HG03342 (cell line): Measurements from ENCODE around the gene ADAM10.

Experiments used
- ATAC-seq: cut with Tn5 transposase; IDR thresholded peaks from one replicate; pipeline ENCODE4 v1.9.1; 2021; ENCODE audit warnings: mild to moderate bottlenecking, moderate library complexity; ENCODE audit not compliant: unreplicated experiment

ADAM10 gene

DNA sequence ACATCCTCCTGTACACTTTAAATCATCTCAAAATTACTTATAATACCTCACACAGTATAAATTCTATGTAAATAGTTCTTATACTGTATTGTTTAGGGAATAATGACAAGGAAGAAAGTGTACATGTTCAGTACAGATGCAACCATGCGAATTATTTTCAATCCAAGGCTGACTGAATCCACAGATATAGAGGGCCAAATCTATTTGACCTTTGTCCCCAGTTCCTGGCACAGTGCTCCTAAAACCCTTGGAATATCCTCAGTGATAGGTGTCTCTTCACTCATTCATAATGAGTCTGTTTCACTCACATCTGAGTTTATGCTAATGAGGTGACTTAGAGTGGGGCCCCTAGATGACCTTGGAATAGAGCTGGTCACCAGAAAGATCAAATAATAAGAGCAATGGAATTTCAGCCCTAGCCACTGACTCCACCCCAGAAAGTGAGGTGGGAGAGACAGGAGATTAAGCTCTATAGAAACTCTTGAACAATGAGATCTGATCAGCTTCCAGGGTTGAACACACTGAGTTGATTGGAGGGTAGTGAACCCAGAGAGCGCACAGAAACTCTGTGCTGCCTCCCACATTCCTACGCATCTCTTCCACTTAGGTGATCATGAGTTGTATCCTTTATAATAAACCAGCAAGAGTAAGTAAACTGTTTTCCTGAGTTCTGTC is 65.3 kb downstream of the ADAM10 start:
- no peak for ATAC-seq

DNA sequence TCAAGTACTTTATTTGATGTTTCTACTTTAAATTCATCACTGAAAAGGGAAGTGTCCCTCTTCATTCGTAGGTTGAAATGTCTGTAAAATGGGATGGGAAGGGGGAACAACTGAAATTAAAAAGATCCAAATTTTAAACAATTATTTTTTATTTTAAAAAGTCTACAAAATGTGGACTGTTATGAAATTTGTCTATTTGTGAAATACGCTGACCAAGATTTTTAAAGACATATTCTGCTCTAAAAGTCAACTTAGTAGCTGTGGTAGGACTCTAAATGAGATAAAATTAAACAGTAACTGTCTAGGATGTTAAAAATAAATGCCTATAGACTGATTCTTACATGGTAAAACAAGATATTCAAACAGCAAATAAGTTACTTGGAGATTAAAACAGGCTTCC is 67.3 kb downstream of the ADAM10 start:
- no peak for ATAC-seq

DNA sequence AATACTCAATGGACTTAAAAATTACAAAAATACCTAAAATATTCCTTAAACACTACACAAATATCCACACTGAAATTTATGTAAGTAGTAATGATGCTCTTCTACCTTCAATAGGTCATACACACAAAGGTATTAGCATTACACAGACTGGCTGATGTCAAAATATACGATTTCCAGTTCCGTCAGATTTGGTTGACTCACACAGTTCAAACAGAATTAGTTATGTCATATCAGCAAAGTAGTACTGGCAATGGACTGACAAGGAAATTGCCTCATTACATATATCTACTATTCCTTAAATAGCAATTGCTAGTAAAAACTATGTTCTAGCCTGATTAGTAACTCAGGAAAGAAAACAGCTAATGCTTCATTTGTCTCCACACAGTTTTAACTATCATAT is 70.8 kb downstream of the ADAM10 start:
- no peak for ATAC-seq

DNA sequence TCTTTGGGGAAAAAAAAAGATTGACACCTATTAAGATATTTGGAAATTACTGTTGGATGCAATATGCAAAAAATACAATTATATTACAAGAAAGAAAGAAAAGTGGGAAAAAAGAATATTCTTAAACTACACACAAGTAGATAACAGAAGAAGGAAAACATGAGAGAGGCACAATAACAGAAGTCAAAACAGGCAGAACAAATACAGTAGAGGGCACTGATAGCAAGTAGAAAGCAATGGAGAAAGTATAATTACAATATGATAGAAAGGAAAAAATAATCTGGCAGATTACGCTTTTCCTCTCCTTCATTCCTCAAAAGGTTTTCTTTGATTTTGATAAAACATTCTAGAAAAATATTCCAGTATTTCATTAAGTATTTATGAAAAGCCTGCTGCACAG is 72.1 kb downstream of the ADAM10 start:
- no peak for ATAC-seq

DNA sequence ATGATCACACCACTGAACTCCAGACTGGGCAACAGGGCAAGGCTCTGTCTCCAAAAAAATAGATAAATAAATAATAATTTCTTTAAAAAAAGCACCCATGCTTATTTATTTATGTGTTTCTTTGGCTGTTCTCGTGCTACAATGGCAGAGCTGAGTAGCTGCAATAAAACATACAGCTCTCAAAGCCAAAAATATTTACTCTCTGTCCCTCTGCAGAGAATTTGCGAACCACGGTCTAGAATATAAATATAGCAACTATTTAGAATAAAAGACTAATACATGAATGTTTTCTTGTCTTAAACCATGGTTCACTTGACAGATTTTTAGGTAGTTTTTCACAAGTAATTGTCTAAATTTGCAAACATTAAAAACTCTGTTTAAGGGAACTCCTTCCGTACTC is 72.7 kb downstream of the ADAM10 start:
- no peak for ATAC-seq

DNA sequence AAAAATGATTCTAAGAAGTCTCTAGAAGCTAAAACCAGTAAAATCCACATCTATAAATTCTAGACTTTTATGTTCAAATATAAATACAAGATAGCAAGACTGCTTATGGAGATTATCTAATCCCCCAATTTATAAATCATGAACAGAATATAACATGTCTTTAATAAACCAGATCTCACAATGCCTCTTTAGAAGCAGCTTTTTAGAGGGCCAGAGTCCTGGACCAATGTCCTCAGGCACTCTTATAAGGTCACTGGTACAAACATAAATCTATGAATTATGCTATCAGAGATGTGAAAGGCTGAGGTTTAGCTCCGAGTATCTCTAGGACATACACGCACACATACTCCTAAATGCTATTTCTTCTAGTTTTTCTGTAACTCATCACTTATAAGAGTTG is 78.3 kb downstream of the ADAM10 start:
- no peak for ATAC-seq

DNA sequence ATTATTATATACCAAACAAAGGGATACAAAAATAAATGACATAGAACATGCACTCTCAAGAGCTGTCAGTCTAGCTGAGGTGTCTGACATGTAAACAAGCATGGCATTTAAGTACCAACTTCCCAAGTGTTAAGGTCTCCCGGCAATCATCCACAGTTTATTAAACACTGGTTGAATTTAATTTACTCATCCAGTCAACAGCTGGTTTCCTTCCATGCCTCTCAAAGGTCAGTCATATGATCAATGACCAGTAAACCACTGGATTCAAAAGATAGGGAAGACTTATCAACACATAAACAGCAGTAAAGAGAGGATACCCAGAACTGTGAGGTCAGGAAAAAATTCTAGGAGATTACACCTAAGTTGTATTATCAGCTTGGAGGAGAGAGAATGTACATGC is 80.4 kb downstream of the ADAM10 start:
- no peak for ATAC-seq

DNA sequence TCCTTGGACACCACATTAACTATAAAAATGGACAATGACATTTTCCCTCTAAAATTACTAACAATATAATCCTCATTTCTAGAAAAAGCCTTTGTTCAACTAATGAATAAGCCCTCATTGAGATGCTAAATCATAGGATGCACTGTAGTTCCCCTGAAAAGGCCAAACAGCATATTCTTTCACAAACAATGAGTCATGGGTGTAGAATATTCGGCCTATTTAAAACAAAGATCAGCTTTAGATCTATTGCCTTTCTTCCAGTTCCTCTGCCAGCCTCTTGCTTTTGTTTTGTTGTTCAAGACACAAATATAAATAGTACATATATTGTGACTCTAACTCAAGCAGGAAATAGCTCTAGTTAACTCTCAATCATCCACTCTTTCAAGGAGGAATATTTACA is 82.5 kb downstream of the ADAM10 start:
- no peak for ATAC-seq

DNA sequence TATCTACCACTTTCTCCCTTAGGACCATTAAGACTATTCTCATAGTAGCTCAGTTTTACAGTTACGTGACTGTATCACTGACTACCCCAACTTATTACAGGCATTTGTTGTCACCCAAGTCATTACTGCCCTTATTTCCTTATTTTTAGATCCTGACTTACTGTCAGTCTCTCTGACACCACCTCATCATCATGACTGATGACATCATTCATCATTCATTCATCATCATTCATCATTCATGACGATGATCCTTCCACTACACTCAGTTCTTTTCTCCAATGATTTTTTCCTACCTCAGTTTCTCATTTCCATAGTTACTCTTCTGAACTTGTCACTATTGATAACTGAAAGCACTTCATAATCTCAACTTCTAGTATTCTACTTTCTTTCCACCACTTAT is 83.8 kb downstream of the ADAM10 start:
- no peak for ATAC-seq

DNA sequence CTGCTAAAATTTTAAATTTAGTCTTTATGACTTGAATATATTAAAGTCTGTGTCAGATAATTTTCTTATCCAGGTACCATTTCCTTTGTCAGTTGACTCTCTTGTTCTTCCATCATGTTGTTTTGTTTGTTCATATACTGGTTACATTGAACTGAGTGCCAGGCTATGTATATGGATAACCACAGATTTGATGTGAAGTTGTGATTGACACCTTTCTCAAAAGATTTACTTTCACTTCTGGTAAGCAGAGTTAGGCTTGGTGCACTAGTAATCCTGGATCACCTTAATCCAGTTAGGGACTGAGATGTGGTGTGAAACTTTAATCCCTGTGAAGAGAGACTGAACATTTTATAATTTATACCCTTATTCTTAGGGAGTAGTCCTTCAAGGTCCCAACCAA is 99.4 kb downstream of the ADAM10 start:
- ATAC-seq, result no peak

DNA sequence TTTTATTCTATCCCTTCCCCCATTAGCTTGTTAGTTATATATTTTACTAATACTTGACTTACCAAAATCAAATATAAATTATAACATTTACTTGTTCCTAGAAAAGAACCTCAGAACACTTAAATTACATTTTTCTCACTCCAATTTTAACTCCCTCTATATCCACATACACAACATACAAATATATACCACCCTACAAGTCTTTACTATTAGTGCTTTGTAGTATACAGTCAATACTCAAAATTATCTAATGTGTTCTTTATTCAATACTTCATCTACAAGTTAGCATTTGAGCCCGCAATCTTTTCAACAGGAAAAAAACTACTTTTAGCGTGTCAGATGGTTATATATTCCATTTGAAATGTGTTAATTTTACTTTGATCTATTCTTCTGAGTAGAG is 100.3 kb downstream of the ADAM10 start:
- no peak for ATAC-seq

DNA sequence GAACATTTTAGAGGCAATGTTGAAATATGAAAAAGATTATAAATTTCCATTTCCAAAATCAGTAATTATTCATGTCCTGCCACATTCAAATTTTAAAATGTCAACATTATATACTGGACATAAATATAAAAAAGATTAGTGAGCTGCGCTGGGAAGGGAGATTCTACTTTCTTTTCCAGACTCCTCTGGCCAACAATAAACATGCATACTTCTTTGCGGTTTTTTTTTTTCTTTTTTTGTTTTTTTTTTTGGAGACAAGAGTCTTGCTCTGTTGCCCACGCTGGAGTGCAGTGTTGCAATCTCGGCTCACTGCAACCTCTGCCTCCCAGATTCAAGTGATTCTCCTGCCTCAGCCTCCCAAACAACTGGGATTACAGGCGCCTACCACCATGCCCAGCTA is 105.5 kb downstream of the ADAM10 start:
- ATAC-seq, result no peak

DNA sequence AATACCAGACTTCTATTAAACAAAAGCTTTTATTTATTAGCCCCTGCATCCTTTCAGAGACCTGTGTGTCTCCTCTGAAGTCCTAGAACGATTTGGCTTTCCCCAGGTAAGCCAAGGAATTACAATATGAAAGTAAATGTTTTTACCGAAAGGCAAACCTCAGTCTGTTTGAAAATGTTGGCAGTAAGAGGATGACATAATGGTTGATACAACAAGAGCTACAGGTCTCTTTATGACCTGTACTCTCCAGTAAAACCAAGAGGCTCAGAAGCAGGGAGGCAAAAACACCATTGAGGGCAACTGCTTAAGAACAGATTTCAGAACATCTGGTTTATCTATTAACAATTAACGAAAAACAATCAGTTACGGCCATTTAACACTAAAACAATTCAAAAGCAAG is 107.8 kb downstream of the ADAM10 start:
- ATAC-seq, result no peak

DNA sequence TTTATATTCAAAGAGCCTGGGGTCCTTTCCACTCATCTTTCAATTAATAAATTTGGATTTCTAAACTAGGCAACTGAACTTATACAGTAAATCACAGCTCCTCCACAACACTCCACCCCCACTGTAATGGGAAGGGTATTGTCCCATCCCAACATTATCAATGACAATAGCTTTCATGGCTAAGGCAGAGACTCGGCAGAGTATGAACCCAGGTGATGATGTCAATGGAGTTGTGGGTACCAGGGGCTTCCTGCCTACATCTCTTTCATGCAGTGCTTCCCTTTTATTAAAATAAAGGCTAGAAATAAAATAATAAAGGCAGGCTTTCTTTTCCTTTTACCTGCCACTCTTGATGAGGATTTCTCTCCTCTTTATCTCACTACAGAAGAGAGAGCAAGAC is 109.5 kb downstream of the ADAM10 start:
- no peak for ATAC-seq

DNA sequence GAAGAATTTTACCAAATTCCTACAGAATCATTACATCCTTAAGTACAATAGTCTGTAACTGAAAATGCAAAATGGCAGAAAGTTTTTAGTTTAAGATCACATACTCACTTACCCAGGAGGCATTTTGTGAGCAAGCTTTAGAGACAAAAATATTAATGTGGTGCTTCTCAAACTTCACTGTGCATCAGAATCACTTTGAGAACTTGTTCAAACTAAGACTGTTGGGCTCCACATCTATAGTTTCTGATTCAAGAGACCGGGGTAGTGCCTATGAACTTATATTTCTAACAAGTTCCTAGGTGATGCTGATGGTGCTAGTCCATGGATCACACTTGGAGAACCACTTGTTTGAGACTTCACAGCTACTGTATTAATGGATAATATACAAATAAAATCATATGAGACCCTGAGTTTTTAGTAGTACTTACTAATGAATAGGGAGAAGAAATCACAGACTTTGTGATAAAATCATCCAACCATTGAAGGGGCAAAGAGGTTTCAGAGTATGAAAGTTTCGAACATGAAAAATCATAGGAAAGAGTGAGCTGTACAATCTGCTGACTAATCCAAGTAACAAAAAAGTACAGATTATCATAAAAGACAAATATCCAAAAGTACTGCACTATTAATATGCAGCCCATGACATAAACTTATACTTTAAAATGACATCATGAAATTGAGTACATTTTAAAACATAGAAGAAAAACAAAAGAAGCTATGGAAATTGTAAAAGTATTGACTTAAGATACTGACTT is 110.3 kb downstream of the ADAM10 start:
- ATAC-seq, result no peak

DNA sequence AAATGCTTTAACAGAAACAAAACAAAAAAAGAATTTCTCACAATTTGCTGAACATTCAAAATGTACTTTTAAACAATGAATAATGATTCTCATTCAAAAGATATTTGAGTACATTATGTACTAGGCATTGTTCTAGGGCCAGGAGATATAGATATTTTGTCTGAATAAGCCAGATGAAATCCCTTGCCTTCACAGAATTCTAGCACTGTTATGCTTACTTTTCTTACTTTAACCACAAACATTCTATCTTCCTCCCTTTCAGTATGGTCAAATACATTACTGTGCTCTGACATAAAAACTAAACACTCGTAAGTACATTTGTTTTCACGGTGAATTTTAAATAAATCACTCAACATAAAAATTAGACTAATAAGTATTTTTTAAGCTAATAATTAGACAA is 116.7 kb downstream of the ADAM10 start:
- ATAC-seq, result no peak

DNA sequence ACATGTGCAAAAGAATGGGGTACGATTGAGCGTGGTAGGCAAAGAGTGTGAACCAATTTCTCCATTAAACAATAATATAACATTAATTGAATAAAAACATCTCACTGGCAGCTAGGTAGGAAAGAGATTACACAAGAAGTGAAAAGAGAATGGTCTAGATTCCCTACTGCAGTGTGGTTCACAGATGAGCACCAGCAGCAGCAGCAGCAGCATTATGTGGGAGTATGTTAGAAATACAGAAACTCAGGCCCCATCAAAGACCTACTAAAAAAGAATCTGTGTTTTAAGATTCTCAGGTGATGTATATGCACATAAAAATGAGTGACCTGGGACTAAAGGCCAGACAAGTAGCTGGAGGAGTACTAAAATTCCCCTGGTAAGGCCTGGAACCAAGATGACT is 118.2 kb downstream of the ADAM10 start:
- no peak for ATAC-seq

DNA sequence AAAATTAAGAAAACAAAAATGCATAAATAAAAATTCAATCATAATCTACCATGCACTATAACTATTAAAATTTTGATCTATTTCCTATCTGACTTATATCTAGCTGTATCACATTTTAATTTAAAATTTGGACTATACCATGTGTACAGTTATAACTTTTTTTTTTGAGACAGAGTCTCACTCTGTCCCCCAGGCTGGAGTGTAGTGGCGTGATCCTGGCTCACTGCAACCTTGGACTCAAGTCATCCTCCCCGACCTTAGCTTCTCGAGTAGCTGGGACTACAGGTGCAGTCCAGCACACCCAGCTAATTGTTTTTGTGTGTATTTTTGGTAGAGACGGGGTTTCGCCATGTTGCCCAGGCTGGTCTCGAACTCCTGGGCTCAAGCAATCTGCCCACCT is 119.9 kb downstream of the ADAM10 start:
- ATAC-seq, result no peak

DNA sequence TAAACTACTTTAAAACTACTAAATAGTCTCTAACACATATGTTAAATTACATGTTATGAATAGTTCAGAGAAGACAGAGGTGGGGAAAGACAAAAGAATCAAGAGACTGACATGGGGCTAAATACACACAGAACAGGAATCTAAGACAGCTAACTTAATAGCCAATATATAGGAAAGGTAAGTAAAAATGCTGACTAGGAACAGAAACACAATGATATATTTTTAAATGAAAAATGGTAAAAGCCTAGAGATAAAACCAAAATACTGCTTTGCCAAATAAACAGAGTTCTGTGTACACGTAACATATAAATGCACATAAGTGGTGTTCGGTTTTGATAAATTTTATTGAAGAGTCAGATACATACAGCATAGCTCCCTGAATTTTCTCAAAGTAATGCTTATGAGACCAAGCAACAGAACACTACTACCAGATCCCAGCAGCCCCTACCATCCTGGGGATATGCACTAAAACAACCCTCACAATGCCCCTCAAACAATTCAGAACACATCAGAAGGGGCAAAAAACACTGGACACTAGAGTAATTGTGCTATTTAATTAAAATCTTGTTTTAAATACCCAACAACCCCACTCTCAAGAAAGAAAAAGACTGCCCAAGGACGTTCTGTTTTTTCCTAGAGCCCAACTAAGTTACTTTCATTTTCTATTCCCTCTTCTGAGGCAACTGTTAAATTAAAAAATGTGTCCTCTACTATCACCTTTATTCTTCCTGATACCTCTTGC is 121.1 kb downstream of the ADAM10 start:
- no peak for ATAC-seq

DNA sequence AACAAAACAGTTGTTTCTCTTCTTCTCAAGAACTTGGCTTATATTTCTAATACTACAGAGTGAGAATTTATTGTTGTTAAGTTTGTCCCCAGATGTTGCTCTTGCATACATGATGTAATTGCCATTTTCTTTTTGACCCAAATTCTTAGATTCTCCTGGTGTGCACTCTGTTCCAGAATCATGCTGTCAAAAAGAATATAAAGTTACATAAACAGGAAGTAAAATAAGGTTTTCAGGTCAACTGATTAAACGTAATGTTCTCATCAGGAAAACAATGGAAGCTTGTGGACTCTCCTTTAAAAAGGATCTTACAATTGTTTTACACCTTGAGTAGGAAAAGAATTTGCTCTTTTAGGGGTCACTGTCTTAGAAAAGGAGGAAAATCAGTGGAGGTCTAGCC is 121.8 kb downstream of the ADAM10 start:
- ATAC-seq, result no peak

DNA sequence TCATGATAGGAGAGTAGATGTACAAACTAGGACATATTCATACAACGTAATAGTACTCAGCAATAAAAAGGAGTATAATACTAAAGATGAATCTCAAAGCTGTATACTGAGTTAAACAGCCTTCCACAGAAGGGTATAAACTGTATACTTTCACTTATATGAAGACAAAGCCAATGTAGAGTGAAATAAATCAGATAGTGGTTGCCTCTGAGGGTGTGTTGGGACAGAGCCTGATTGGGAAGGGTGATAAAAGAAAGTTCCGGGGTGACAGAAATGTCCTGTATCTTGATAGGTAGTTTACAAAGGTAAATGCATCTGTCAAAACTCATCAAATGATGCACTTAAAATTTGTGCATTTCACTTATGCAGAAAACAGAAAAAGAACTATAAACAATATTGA is 122.5 kb downstream of the ADAM10 start:
- ATAC-seq, result no peak

DNA sequence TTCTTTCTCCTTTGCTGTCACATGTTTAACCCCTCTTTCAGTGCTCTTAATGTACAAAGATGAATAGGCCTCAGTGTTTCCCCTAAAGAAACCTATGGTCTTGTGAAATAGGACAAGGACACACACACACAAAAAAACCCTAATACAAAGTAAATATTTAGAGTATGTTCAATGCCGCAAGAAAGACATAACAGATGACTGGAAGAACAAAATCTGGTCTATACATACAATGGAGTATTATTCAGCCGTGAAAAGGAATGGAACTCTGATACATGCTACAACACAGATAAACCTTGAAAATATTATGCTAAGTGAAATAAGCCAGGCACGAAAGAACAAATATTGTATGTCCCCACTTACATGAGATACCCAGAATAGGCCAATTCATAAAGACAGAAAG is 123.1 kb downstream of the ADAM10 start:
- ATAC-seq, result no peak
